ENCODE data around the gene ROR2. TPM values are rescaled to one million over a fixed set of nuclear protein-coding genes. Genes with fewer than 3 reads are reported as not detected.
"Not testable (repeated sequence)": the region's sequence is repeated elsewhere in the genome, so short reads cannot be mapped to it uniquely, and the experiment has no call there.

Gene ROR2
- total RNA-seq, 1 experiment from 2014 or later, result not detected

DNA sequence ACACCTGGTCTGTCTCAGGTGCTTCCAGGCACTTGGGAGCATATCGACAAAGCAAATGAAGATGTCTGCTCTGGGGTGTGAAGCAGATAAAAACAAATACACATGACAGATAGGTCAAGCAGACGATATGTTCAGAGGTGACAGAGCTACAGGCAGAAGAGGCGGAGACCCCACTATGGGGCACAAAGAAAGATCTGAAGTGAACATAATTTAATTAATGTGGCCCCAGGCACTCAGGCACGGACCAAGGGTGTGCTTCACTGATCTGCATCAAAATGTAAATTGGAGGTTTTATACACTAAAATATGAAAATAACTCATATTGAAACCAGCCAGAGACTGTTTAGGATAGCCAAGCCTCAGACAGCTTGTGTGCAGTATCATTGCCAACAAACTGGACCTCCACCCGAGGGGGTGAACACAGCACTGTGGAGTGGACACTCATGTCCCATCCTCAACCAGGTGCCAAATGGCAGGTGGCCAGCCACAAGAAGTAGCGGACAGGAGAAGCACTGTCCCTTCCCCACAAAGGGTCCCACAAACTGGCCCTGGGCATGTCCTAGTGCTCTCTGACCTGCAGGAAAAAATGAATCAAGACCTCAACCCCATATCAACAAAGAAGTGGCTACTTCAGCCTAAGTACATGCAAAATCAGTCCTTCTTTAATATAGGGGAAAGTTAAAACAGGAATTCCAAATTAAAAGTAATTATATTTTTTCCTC lies 29.2 kb downstream of the ROR2 start:
- Histone ChIP-seq H3K27me3 (peaks cover 12% of the 10 kb centered on the region), H3K4me1 (no peaks in the 10 kb centered on the region), H3K9me3 (replicated peaks) (no peaks in the 10 kb centered on the region), H3K4me3 (no peak overlapping the region), H3K27ac (no peak overlapping the region), H3K36me3 (no peaks in the 10 kb centered on the region)
- DNase-seq, result no peak

DNA sequence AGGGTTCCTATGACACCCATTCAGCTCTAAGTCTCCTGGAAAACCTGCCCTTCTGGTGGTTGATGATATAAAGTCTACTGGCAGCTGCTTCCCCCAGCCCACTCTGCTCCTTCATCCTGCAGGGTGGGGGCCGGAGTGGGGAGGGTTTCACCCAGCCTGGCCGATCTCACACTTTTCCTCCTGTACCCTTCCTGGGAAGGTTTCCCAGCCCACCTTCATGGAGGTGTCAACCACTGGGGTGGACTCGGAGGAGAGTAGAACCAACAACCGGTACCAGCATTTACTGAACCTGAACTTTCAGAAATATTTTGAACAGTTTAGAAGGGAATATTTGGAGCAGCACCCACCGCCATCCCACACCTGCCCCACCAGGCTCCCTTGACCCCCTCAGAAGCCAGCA lies 30.4 kb downstream of the ROR2 start:
- no peaks in the 10 kb centered on the region for H3K4me1 ChIP-seq
- no peak for DNase-seq
- H3K27me3 ChIP-seq, result peaks cover 18% of the 10 kb centered on the region
- no peaks in the 10 kb centered on the region for H3K9me3 ChIP-seq (replicated peaks)
- H3K4me3 ChIP-seq, result no peak overlapping the region
- no peak overlapping the region for H3K27ac ChIP-seq
- H3K36me3 ChIP-seq, result no peaks in the 10 kb centered on the region

DNA sequence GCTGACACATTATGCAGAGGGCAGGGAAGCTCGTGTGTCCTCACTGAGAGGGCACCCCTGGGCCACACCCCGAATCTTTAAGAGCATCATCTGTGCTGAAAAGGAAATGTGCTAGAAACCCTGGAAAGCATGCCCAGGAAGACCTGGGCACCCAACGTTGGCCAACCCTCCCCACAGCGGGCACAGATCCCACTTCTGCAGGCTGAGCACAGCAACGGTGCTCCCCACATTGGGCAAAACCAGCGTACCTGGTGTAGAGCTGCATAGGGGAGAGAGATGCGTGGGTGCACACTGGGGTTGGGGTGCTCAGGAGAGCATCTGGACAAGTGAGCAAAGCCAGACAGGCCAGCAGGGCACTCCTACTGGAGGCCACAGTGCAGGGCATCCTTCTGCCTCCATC lies 32.6 kb downstream of the ROR2 start:
- Histone ChIP-seq H3K27me3 (peaks cover 35% of the 10 kb centered on the region), H3K4me3 (no peak overlapping the region), H3K4me1 (no peaks in the 10 kb centered on the region), H3K36me3 (no peaks in the 10 kb centered on the region), H3K9me3 (replicated peaks) (no peaks in the 10 kb centered on the region), H3K27ac (no peak overlapping the region)
- no peak for DNase-seq

GRCh38 chr9:91915524-91916263 lies 34.3 kb downstream of the ROR2 start:
- Histone ChIP-seq H3K27ac (no peak overlapping the region), H3K4me1 (no peaks in the 10 kb centered on the region), H3K4me3 (no peak overlapping the region), H3K36me3 (no peaks in the 10 kb centered on the region), H3K9me3 (replicated peaks) (no peaks in the 10 kb centered on the region), H3K27me3 (peaks cover 37% of the 10 kb centered on the region)
- no peak for DNase-seq

- peaks cover 34% of the 10 kb centered on the region for H3K27me3 ChIP-seq
Measured at GRCh38 chr9:91914937-91915336, 35.1 kb downstream of the ROR2 start.

GRCh38 chr9:91914404-91914803 lies 35.6 kb downstream of the ROR2 start:
- H3K4me1 ChIP-seq, result no peaks in the 10 kb centered on the region

More at GRCh38 chr9:91914937-91915336, 35.1 kb downstream of the ROR2 start:
- H3K4me3 ChIP-seq, result no peak overlapping the region
- no peaks in the 10 kb centered on the region for H3K9me3 ChIP-seq (replicated peaks)
- no peaks in the 10 kb centered on the region for H3K4me1 ChIP-seq
- no peaks in the 10 kb centered on the region for H3K36me3 ChIP-seq
- no peak for DNase-seq
- H3K27ac ChIP-seq, result no peak overlapping the region

GRCh38 chr9:91913986-91914385 lies 36.0 kb downstream of the ROR2 start:
- Histone ChIP-seq H3K27ac (no peak overlapping the region), H3K9me3 (replicated peaks) (no peaks in the 10 kb centered on the region), H3K27me3 (peaks cover 33% of the 10 kb centered on the region), H3K4me3 (no peak overlapping the region), H3K4me1 (peaks cover 2% of the 10 kb centered on the region), H3K36me3 (no peaks in the 10 kb centered on the region)
- no peak for DNase-seq

More at GRCh38 chr9:91914404-91914803, 35.6 kb downstream of the ROR2 start:
- H3K9me3 ChIP-seq (replicated peaks), result no peaks in the 10 kb centered on the region
- H3K27me3 ChIP-seq, result peaks cover 31% of the 10 kb centered on the region
- no peak overlapping the region for H3K27ac ChIP-seq
- no peak for DNase-seq
- no peaks in the 10 kb centered on the region for H3K36me3 ChIP-seq
- no peak overlapping the region for H3K4me3 ChIP-seq

GRCh38 chr9:91913096-91913495 lies 36.9 kb downstream of the ROR2 start:
- DNase-seq, result no peak
- Histone ChIP-seq H3K4me3 (no peak overlapping the region), H3K4me1 (peaks cover 6% of the 10 kb centered on the region), H3K36me3 (no peaks in the 10 kb centered on the region), H3K9me3 (replicated peaks) (no peaks in the 10 kb centered on the region), H3K27me3 (peaks cover 39% of the 10 kb centered on the region), H3K27ac (no peak overlapping the region)

- no peaks in the 10 kb centered on the region for H3K36me3 ChIP-seq
- H3K9me3 ChIP-seq (replicated peaks), result no peaks in the 10 kb centered on the region
- no peak overlapping the region for H3K27ac ChIP-seq
- peaks cover 6% of the 10 kb centered on the region for H3K4me1 ChIP-seq
- no peak overlapping the region for H3K4me3 ChIP-seq
- H3K27me3 ChIP-seq, result peaks cover 37% of the 10 kb centered on the region
- no peak for DNase-seq
Measured at GRCh38 chr9:91911657-91912056, 38.4 kb downstream of the ROR2 start.

- not testable (repeated sequence) for H3K36me3 ChIP-seq; DNase-seq; H3K4me1 ChIP-seq; H3K4me3 ChIP-seq; H3K9me3 ChIP-seq (replicated peaks); H3K27ac ChIP-seq
- H3K27me3 ChIP-seq, result peaks cover 27% of the 10 kb centered on the region
Measured at GRCh38 chr9:91909256-91909655, 40.8 kb downstream of the ROR2 start.

DNA sequence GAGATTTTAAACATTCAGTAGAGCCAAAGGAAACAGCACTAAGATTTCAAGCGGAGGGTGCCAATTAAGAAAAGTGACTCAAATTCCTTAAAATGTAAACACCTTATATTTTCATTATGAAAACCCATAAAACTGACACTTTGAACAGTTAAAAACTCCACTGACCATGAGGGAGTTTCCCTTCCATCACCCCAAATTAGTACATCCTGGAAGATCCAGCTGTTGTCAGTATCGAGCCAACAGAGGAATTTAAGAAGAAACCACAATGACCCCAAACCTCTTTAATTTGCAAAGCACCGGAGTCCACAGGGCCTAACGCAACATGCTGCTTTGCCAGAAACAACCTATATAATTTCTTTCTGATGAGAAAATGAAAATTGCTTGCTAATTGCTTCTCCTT lies 41.3 kb downstream of the ROR2 start:
- Histone ChIP-seq H3K4me1 (peaks cover 6% of the 10 kb centered on the region), H3K27me3 (peaks cover 26% of the 10 kb centered on the region), H3K4me3 (no peak overlapping the region), H3K27ac (no peak overlapping the region), H3K36me3 (no peaks in the 10 kb centered on the region), H3K9me3 (replicated peaks) (no peaks in the 10 kb centered on the region)
- DNase-seq, result peak in 1 of 2 experiments; percentile 28

- no peak overlapping the region for H3K27ac ChIP-seq
- no peak overlapping the region for H3K4me3 ChIP-seq
- no peaks in the 10 kb centered on the region for H3K9me3 ChIP-seq (replicated peaks)
- H3K27me3 ChIP-seq, result peaks cover 21% of the 10 kb centered on the region
- no peak for DNase-seq
- H3K4me1 ChIP-seq, result peaks cover 6% of the 10 kb centered on the region
- H3K36me3 ChIP-seq, result no peaks in the 10 kb centered on the region
Measured at GRCh38 chr9:91908293-91908623, 41.8 kb downstream of the ROR2 start.

DNA sequence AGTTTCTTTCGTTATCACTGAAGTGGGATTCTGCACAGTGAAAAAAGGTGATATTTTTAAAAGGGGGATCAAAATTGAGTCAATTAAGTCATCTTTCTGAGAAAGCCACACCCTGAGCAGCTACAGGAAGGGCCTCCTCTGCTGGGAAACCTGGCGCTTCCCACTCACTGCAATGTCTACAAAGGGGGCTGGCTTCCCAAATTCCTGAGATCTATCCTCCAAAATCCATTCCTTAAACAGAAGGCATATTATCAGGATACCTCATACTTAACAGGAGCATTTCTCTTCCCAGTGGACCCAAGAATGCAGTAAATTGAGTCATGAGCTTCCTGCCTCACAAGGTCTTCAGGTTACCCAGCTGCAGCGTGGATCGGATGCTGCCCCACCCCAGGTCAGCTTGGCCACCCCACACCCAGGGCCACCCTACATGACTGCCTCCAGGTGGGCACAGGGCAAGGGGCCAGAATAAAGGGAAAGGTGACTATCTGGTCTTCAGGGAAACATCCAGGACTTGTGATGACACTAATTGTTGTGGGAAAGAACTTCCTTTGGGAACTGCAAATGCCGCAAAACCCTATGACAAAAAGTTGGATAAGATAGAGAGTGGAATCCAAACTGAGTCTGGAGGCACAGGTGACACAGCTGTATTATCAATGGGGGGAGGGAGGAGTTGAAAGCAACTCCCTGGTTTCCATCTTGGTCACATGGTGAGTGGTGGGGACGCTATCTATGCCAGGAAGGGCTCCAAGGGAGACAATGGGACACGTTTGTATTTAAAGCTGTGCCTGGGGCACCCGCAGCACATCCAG lies 42.3 kb downstream of the ROR2 start:
- Histone ChIP-seq H3K27me3 (peaks cover 20% of the 10 kb centered on the region), H3K27ac (no peak overlapping the region), H3K4me1 (peaks cover 6% of the 10 kb centered on the region), H3K36me3 (no peaks in the 10 kb centered on the region), H3K9me3 (replicated peaks) (no peaks in the 10 kb centered on the region), H3K4me3 (no peak overlapping the region)
- no peak for DNase-seq

DNA sequence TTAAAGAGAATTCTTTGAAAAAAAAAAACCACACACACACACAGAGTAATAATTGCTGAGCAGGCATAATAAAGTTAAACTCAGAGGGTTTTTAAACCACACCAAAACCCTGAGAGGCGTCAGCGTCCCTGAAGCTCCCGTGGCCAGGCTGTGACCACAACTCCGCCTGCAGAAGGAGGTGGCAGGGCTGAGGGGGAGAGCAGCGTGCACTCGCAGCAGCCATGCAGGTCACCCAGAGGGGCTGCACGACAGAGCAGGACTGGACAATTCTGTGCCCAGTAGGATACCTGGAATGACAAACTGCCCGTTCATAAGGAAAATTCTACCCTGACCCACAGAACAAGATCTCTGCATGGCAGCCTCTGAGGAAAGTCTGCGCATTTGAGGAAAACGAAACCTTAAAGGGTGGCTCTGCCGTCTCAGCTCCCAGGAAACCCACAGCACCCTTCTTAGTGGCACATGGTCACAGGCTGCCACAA lies 44.0 kb downstream of the ROR2 start:
- DNase-seq, result no peak
- no peaks in the 10 kb centered on the region for H3K9me3 ChIP-seq (replicated peaks)
- H3K27me3 ChIP-seq, result peaks cover 24% of the 10 kb centered on the region
- no peak overlapping the region for H3K27ac ChIP-seq
- no peaks in the 10 kb centered on the region for H3K36me3 ChIP-seq
- H3K4me1 ChIP-seq, result peaks cover 6% of the 10 kb centered on the region
- H3K4me3 ChIP-seq, result no peak overlapping the region

DNA sequence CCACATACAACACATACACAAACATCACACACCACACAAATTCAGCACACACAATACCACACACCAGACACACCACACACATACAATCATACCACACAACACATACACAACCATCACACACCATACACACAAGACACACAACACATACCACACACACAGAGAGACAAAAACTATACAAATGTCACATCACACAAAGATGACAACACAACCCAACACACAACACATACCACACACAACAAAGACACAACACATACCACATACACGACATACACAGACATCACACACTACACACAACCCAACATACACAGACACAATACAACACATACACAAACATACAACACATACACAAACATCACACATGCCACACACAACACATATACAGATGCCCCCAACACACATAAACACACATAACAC lies 44.8 kb downstream of the ROR2 start:
- Histone ChIP-seq H3K9me3 (replicated peaks) (no peaks in the 10 kb centered on the region), H3K36me3 (no peaks in the 10 kb centered on the region), H3K4me3 (no peak overlapping the region), H3K4me1 (peaks cover 6% of the 10 kb centered on the region), H3K27me3 (peaks cover 24% of the 10 kb centered on the region), H3K27ac (no peak overlapping the region)
- no peak for DNase-seq

All from SJCRH30 (cell line).